ENCODE data around the gene HSPB8.

Gene HSPB8

DNA sequence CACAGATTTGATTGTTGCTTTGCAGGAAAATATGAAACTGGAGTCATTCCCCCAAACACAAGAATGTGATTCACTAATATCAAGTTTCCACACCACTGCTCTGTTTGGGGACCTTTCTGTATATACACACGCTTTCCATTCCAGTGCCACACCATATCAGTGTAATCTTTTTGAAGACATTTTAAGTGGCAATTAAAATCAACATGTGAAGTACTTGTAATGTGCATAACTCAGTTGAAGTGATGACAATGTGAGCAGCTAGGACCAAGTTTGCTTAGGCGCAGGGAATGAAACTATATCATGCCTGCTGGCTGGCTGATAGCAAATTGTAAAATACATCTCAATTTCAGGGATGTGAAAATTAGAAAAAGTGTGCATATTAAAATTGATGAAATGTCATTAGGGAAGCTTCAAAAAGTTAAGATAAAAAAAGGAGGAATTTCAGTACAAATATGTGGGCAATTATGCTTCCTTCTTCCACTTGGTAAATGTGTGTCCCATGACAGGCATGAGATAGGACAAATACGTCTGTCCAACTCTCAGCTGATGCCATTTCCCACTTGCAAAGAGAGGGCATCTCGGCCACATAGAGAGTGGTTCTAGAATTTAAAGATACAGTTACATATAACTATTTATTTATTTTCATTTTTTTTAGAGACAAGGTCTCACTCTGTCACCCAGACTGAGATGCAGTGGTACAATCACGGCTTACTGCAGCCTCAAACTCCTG, 43.7 kb downstream of the HSPB8 start:
- DNase-seq (ENCODE audit: low read depth in 1 of 2, low spot score in 1 of 2), result no peak

DNA sequence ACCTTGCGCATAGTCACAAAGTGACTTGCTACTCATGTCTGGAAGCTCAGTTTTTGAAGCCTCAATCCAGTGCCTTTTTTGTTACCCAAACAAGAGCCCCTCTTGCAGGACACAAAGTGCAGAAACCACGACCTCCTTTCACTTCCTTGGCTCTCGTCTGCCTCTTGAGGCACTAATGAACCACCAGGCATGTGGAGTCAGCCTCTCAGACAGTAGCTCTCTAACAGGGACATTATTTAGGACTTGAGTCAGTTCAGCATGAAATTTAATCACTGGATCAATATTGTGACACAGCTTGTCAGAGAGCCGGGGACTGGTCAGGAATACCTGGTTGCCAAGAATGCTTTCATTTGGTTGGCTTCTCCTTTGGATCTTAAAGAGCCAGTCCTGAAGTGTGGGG, 46.7 kb downstream of the HSPB8 start:
- DNase-seq (ENCODE audit: low read depth in 1 of 2, low spot score in 1 of 2), result no peak

More for the DNA sequence above, 43.7 kb downstream of the HSPB8 start:
- H3K27me3 ChIP-seq (ENCODE audit: insufficient read depth, poor library complexity, severe bottlenecking), result no peaks in the 10 kb centered on the region
- no peak for TF ChIP-seq GABPA (IDR thresholded peaks at IDR 0.05; ENCODE audit: low read depth)
- no peak for TF ChIP-seq POLR2AphosphoS5 (IDR thresholded peaks at IDR 0.05; ENCODE audit: low read depth)
- no peak overlapping the region for H3K27ac ChIP-seq (replicated peaks)
- H3K4me3 ChIP-seq (replicated peaks; ENCODE audit: insufficient read depth, low read length), result no peak overlapping the region

DNA sequence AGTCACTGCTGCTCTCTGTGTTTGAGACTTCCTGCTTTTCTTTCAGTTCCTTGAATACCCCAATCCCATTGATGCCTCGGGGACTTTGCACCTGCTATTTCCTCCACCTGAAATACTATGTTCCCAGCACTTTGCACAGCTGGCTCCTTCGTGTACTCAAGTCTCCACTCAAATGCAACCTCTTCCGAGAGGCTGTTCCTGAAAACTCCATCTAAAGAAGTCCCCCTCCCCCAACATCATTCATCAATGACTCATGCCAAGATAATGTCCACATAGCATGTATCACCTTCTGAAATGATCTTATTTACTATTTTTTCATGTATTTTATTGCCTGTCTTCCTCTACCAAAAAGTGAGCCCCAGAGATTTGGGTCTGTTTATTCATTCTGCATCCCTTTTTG, 48.6 kb downstream of the HSPB8 start:
- Histone ChIP-seq H3K27me3 (ENCODE audit: insufficient read depth, poor library complexity, severe bottlenecking) (no peaks in the 10 kb centered on the region), H3K4me3 (replicated peaks; ENCODE audit: insufficient read depth, low read length) (no peak overlapping the region), H3K27ac (replicated peaks) (no peak overlapping the region)
- TF ChIP-seq REST (IDR thresholded peaks at IDR 0.05; ENCODE audit: insufficient replicate concordance, low read depth), result no peak
- no peak for TF ChIP-seq CTCF (IDR thresholded peaks at IDR 0.05; ENCODE audit: insufficient read depth, low read length)
- TF ChIP-seq POLR2AphosphoS5 (IDR thresholded peaks at IDR 0.05; ENCODE audit: low read depth), result no peak
- no peak for TF ChIP-seq GABPA (IDR thresholded peaks at IDR 0.05; ENCODE audit: low read depth)
- TF ChIP-seq SPI1 (IDR thresholded peaks at IDR 0.05; ENCODE audit: borderline replicate concordance, low read depth), result no peak
- DNase-seq (ENCODE audit: low read depth in 1 of 2, low spot score in 1 of 2), result no peak

More for the DNA sequence above, 46.7 kb downstream of the HSPB8 start:
- no peak for TF ChIP-seq REST (IDR thresholded peaks at IDR 0.05; ENCODE audit: insufficient replicate concordance, low read depth)
- no peak for TF ChIP-seq CTCF (IDR thresholded peaks at IDR 0.05; ENCODE audit: insufficient read depth, low read length)
- TF ChIP-seq GABPA (IDR thresholded peaks at IDR 0.05; ENCODE audit: low read depth), result no peak
- no peak for TF ChIP-seq POLR2AphosphoS5 (IDR thresholded peaks at IDR 0.05; ENCODE audit: low read depth)
- no peak for TF ChIP-seq SPI1 (IDR thresholded peaks at IDR 0.05; ENCODE audit: borderline replicate concordance, low read depth)
- no peak overlapping the region for H3K4me3 ChIP-seq (replicated peaks; ENCODE audit: insufficient read depth, low read length)
- no peak overlapping the region for H3K27ac ChIP-seq (replicated peaks)
- no peaks in the 10 kb centered on the region for H3K27me3 ChIP-seq (ENCODE audit: insufficient read depth, poor library complexity, severe bottlenecking)

- TF ChIP-seq SPI1 (IDR thresholded peaks at IDR 0.05; ENCODE audit: borderline replicate concordance, low read depth) (no peak), CTCF (IDR thresholded peaks at IDR 0.05; ENCODE audit: insufficient read depth, low read length) (no peak), REST (IDR thresholded peaks at IDR 0.05; ENCODE audit: insufficient replicate concordance, low read depth) (no peak), POLR2AphosphoS5 (IDR thresholded peaks at IDR 0.05; ENCODE audit: low read depth) (no peak), GABPA (IDR thresholded peaks at IDR 0.05; ENCODE audit: low read depth) (no peak)
- Histone ChIP-seq H3K27me3 (ENCODE audit: insufficient read depth, poor library complexity, severe bottlenecking) (no peaks in the 10 kb centered on the region), H3K27ac (replicated peaks) (no peak overlapping the region), H3K4me3 (replicated peaks; ENCODE audit: insufficient read depth, low read length) (no peak overlapping the region)
- no peak for DNase-seq (ENCODE audit: low read depth in 1 of 2, low spot score in 1 of 2)
Measured at GRCh38 chr12:119229205-119229604, 50.5 kb downstream of the HSPB8 start.
